ENCODE data around the gene MYBPH.

The MYBPH gene

DNA sequence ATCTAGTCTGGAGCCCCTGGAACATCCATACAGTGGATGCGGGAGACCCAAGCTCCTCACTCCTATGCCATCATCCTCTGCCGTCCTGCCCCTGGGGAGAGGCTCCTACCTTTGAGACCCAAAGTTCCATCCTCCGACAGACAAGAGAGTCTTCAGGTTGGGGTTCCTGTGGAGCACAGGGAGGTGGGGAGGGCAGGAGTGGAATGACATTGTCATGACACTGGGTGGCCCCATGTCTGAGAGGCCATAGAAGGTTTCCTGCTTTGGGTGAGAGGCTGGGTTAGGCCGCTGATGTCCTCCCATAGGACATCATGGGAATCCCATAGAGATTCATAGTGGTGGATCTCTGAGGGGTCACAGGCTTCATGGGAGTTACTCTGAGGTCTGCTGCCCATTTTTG is 8.8 kb upstream of the MYBPH start:
- Histone ChIP-seq H3K4me1 (no peaks in the 10 kb centered on the region), H3K4me3 (ENCODE audit: low read depth, low read length) (no peak overlapping the region), H3K36me3 (no peaks in the 10 kb centered on the region), H3K9me3 (no peaks in the 10 kb centered on the region), H3K27me3 (no peaks in the 10 kb centered on the region)
- no peak for DNase-seq
- TF ChIP-seq, protein P1, sequence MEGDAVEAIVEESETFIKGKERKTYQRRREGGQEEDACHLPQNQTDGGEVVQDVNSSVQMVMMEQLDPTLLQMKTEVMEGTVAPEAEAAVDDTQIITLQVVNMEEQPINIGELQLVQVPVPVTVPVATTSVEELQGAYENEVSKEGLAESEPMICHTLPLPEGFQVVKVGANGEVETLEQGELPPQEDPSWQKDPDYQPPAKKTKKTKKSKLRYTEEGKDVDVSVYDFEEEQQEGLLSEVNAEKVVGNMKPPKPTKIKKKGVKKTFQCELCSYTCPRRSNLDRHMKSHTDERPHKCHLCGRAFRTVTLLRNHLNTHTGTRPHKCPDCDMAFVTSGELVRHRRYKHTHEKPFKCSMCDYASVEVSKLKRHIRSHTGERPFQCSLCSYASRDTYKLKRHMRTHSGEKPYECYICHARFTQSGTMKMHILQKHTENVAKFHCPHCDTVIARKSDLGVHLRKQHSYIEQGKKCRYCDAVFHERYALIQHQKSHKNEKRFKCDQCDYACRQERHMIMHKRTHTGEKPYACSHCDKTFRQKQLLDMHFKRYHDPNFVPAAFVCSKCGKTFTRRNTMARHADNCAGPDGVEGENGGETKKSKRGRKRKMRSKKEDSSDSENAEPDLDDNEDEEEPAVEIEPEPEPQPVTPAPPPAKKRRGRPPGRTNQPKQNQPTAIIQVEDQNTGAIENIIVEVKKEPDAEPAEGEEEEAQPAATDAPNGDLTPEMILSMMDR (IDR thresholded peaks at IDR 0.05; ENCODE audit: low read depth, low read length) = no peak

- H3K36me3 ChIP-seq = no peaks in the 10 kb centered on the region
- DNase-seq = no peak
- H3K27me3 ChIP-seq = no peaks in the 10 kb centered on the region
- no peaks in the 10 kb centered on the region for H3K9me3 ChIP-seq
- TF ChIP-seq, protein P1 (IDR thresholded peaks at IDR 0.05; ENCODE audit: low read depth, low read length) = no peak
- H3K4me3 ChIP-seq (ENCODE audit: low read depth, low read length) = no peak overlapping the region
- no peaks in the 10 kb centered on the region; the same call in 1 of the 2 replicates for H3K4me1 ChIP-seq
Measured at GRCh38 chr1:203183828-203184227, 8.2 kb upstream of the MYBPH start.

- DNase-seq = no peak
- Histone ChIP-seq H3K4me1 (peaks cover 6% of the 10 kb centered on the region), H3K36me3 (no peaks in the 10 kb centered on the region), H3K4me3 (ENCODE audit: low read depth, low read length) (no peak overlapping the region), H3K9me3 (no peaks in the 10 kb centered on the region), H3K27me3 (no peaks in the 10 kb centered on the region)
- TF ChIP-seq, protein P1 (IDR thresholded peaks at IDR 0.05; ENCODE audit: low read depth, low read length) = no peak
Measured at GRCh38 chr1:203182387-203182953, 6.8 kb upstream of the MYBPH start.

- no peaks in the 10 kb centered on the region for H3K9me3 ChIP-seq
- no peak overlapping the region for H3K4me3 ChIP-seq (ENCODE audit: low read depth, low read length)
- H3K36me3 ChIP-seq = no peaks in the 10 kb centered on the region
- H3K27me3 ChIP-seq = no peaks in the 10 kb centered on the region
- no peak for DNase-seq
- peaks cover 8% of the 10 kb centered on the region for H3K4me1 ChIP-seq
- TF ChIP-seq, protein P1 (IDR thresholded peaks at IDR 0.05; ENCODE audit: low read depth, low read length) = no peak
Measured at GRCh38 chr1:203181586-203182386, 6.2 kb upstream of the MYBPH start.

GRCh38 chr1:203180611-203181330 is 5.1 kb upstream of the MYBPH start:
- H3K4me3 ChIP-seq (ENCODE audit: low read depth, low read length) = no peak overlapping the region
- H3K36me3 ChIP-seq = no peaks in the 10 kb centered on the region
- DNase-seq = no peak
- no peaks in the 10 kb centered on the region for H3K27me3 ChIP-seq
- no peaks in the 10 kb centered on the region for H3K9me3 ChIP-seq
- TF ChIP-seq, protein P1 (IDR thresholded peaks at IDR 0.05; ENCODE audit: low read depth, low read length) = no peak
- H3K4me1 ChIP-seq = peaks cover 8% of the 10 kb centered on the region

GRCh38 chr1:203179667-203180005 is 4.0 kb upstream of the MYBPH start:
- Histone ChIP-seq H3K27me3 (no peaks in the 10 kb centered on the region), H3K36me3 (no peaks in the 10 kb centered on the region), H3K4me1 (peaks cover 8% of the 10 kb centered on the region), H3K9me3 (no peaks in the 10 kb centered on the region), H3K4me3 (ENCODE audit: low read depth, low read length) (no peak overlapping the region)
- no peak for DNase-seq
- TF ChIP-seq, protein P1 (IDR thresholded peaks at IDR 0.05; ENCODE audit: low read depth, low read length) = no peak

Measured in BE2C (cell line).